ENCODE data around the gene OR51D1.
A peak's percentile ranks its signal among the peaks of the same experiment; 100 is the strongest.

The OR51D1 gene

DNA sequence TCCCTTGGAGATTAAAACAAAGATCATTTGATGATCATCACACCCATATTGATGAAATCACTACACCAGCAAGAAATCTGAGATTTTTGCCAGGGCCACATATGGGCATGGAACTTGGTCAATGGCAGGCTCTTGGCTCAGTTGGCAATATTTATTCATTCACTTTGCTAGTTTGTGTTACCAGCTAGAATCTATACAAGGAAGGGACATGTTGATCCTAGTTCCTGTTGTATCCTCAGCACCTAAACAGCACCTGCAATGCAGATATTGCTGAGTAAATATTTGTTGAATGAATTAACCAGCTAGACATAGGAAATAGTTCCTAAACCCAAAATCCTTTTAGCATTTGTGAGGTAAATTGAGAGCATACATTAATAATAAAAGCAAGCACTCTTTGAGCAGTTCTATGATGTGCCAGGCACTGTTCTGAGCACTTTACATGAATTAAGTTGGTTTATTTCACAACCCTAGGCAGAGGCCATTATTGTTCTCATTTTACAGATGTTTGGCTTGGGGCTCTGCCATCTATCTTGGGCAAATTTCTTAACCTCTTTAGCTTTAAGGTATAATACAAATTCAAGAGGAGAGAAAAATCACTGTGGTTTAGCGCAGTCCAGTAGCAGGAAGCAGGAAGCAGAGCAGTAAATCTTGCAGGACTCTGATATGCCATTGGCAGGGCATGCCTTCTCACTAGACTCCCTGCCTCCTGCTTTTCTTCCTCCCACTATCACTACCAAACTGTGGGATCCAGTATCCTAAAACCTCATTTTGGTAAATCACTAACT, 30.9 kb upstream of the OR51D1 start:
- no peaks in the 10 kb centered on the region for H3K27me3 ChIP-seq (ENCODE audit: insufficient read depth, poor library complexity, severe bottlenecking)
- no peak overlapping the region for H3K27ac ChIP-seq (replicated peaks)
- H3K4me3 ChIP-seq (replicated peaks; ENCODE audit: insufficient read depth, low read length) = no peak overlapping the region
- DNase-seq (ENCODE audit: low read depth in 1 of 2, low spot score in 1 of 2) = no peak
- no peak for TF ChIP-seq POLR2AphosphoS5 (IDR thresholded peaks at IDR 0.05; ENCODE audit: low read depth)
- TF ChIP-seq, protein P1, sequence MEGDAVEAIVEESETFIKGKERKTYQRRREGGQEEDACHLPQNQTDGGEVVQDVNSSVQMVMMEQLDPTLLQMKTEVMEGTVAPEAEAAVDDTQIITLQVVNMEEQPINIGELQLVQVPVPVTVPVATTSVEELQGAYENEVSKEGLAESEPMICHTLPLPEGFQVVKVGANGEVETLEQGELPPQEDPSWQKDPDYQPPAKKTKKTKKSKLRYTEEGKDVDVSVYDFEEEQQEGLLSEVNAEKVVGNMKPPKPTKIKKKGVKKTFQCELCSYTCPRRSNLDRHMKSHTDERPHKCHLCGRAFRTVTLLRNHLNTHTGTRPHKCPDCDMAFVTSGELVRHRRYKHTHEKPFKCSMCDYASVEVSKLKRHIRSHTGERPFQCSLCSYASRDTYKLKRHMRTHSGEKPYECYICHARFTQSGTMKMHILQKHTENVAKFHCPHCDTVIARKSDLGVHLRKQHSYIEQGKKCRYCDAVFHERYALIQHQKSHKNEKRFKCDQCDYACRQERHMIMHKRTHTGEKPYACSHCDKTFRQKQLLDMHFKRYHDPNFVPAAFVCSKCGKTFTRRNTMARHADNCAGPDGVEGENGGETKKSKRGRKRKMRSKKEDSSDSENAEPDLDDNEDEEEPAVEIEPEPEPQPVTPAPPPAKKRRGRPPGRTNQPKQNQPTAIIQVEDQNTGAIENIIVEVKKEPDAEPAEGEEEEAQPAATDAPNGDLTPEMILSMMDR (IDR thresholded peaks at IDR 0.05; ENCODE audit: insufficient read depth, low read length) = no peak
- TF ChIP-seq, protein P2, sequence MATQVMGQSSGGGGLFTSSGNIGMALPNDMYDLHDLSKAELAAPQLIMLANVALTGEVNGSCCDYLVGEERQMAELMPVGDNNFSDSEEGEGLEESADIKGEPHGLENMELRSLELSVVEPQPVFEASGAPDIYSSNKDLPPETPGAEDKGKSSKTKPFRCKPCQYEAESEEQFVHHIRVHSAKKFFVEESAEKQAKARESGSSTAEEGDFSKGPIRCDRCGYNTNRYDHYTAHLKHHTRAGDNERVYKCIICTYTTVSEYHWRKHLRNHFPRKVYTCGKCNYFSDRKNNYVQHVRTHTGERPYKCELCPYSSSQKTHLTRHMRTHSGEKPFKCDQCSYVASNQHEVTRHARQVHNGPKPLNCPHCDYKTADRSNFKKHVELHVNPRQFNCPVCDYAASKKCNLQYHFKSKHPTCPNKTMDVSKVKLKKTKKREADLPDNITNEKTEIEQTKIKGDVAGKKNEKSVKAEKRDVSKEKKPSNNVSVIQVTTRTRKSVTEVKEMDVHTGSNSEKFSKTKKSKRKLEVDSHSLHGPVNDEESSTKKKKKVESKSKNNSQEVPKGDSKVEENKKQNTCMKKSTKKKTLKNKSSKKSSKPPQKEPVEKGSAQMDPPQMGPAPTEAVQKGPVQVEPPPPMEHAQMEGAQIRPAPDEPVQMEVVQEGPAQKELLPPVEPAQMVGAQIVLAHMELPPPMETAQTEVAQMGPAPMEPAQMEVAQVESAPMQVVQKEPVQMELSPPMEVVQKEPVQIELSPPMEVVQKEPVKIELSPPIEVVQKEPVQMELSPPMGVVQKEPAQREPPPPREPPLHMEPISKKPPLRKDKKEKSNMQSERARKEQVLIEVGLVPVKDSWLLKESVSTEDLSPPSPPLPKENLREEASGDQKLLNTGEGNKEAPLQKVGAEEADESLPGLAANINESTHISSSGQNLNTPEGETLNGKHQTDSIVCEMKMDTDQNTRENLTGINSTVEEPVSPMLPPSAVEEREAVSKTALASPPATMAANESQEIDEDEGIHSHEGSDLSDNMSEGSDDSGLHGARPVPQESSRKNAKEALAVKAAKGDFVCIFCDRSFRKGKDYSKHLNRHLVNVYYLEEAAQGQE (IDR thresholded peaks at IDR 0.05; ENCODE audit: insufficient replicate concordance, low read depth) = no peak
- TF ChIP-seq GABPA (IDR thresholded peaks at IDR 0.05; ENCODE audit: low read depth) = no peak
- TF ChIP-seq SPI1 (IDR thresholded peaks at IDR 0.05; ENCODE audit: borderline replicate concordance, low read depth) = no peak

DNA sequence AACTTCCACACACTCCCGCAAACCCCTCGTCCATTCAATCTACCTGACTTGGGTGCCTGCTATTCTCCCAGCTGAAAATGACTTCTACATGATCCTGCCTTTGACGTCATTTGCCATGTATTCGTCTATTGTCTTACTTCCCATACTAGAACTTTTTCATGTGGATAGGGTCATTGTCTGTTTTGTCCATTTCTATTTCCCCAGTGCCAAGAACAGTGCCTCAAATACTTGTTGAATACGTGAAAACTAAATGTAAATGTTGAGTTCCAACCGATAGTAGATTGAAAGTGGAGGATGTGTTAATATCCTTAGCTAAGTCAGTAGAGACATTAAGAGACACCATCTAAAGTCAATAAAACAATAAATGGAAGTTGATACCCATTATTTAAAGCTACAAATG, 30.2 kb upstream of the OR51D1 start:
- no peak for DNase-seq (ENCODE audit: low read depth in 1 of 2, low spot score in 1 of 2)
- no peak for TF ChIP-seq GABPA (IDR thresholded peaks at IDR 0.05; ENCODE audit: low read depth)
- TF ChIP-seq, protein P2 (IDR thresholded peaks at IDR 0.05; ENCODE audit: insufficient replicate concordance, low read depth) = no peak
- TF ChIP-seq SPI1 (IDR thresholded peaks at IDR 0.05; ENCODE audit: borderline replicate concordance, low read depth) = no peak
- TF ChIP-seq, protein P1 (IDR thresholded peaks at IDR 0.05; ENCODE audit: insufficient read depth, low read length) = no peak
- no peak for TF ChIP-seq POLR2AphosphoS5 (IDR thresholded peaks at IDR 0.05; ENCODE audit: low read depth)
- H3K27ac ChIP-seq (replicated peaks) = no peak overlapping the region
- H3K27me3 ChIP-seq (ENCODE audit: insufficient read depth, poor library complexity, severe bottlenecking) = no peaks in the 10 kb centered on the region
- H3K4me3 ChIP-seq (replicated peaks; ENCODE audit: insufficient read depth, low read length) = peak overlapping the region; percentile 86

DNA sequence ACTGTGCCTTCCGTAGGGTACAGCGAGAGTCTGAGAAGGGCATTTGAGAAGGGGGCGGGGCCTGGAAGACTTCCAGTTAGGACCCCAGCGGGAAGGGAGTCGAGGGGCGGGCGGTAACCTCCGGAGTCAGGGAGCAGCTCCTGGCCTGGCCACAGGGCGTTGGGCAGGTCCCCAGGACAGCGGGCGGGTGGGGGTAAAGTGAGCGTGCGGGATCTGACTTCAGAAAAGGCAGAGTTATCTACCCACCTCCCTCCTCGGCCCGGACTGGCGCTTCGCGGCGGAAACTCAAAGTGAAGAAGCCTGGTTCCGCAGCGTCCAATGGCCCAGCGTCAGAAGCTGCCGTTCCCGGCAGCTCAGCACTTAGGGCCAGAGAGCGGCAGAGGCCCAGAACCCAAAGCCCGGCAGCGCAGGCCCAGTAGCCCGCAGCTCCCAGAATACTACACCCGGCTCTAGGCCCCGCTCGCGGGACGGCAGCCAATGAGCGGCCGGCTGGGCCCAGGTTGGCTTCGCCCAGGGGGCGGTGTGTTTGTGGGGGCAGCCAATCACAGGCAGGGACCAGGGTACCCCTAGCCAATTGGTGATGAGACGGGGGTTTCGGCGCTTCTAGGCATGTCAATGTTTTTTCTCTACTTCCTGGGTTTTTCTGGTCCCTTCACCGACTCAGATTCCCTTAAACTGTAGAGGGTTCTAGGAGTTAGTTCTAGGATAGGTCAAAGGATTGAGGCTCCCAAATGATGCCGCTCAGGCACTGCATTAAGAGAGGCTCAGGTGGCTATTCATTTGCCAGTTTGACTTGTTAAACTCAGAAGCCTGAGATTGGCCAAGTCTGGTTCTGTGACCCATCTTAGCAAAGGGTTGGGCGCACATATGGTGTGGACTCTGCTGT, 29.3 kb upstream of the OR51D1 start, which contains the start of gene TRIM68:
TSS of gene TRIM68 (minus strand) at position 451 of the 886 bp plus-strand sequence. CDS start 2,727 bp downstream, outside the sequence.
- TF ChIP-seq POLR2AphosphoS5 (IDR thresholded peaks at IDR 0.05; ENCODE audit: low read depth) = peak; percentile 43; the same call in 1 of the 2 replicates
- TF ChIP-seq, protein P1 (IDR thresholded peaks at IDR 0.05; ENCODE audit: insufficient read depth, low read length) = no peak
- TF ChIP-seq SPI1 (IDR thresholded peaks at IDR 0.05; ENCODE audit: borderline replicate concordance, low read depth) = no peak
- no peak for TF ChIP-seq GABPA (IDR thresholded peaks at IDR 0.05; ENCODE audit: low read depth)
- TF ChIP-seq, protein P2 (IDR thresholded peaks at IDR 0.05; ENCODE audit: insufficient replicate concordance, low read depth) = no peak
- no peaks in the 10 kb centered on the region for H3K27me3 ChIP-seq (ENCODE audit: insufficient read depth, poor library complexity, severe bottlenecking)
- peak within 1 kb of the TSS; percentile 86 for H3K4me3 ChIP-seq (replicated peaks; ENCODE audit: insufficient read depth, low read length)
- DNase-seq (ENCODE audit: low read depth in 1 of 2, low spot score in 1 of 2) = peak; percentile 63 to 97
- H3K27ac ChIP-seq (replicated peaks) = peak within 1 kb of the TSS; percentile 70
